Left ventricle myocardium inferior (tissue), 1 donor: Measurements from ENCODE around the gene KCNQ1. TPM values are rescaled to one million over a fixed set of nuclear protein-coding genes. Genes with fewer than 3 reads are reported as not detected.
"Not testable (repeated sequence)": the region's sequence is repeated elsewhere in the genome, so short reads cannot be mapped to it uniquely, and the experiment has no call there.

ENCODE experiments used
- DNase-seq: peaks from one replicate; pipeline ENCODE4 v3.0.0-alpha.2; 2020
- H3K27ac ChIP-seq: fragments of 200-600 bp; replicated peaks from 2 replicates; pipeline ENCODE4 v1.8.0; 2021
- H3K27me3 ChIP-seq: fragments of 200-600 bp; 2 replicates; pipeline ENCODE4 v1.8.0; 2021; ENCODE audit warnings: low read depth
- H3K36me3 ChIP-seq: fragments of 200-600 bp; 2 replicates; pipeline ENCODE4 v1.8.0; 2021
- H3K4me1 ChIP-seq: fragments of 200-600 bp; 2 replicates; pipeline ENCODE4 v1.8.0; 2021
- H3K4me3 ChIP-seq: fragments of 200-600 bp; 2 replicates; pipeline ENCODE4 v1.8.0; 2021; ENCODE audit warnings: mild to moderate bottlenecking, moderate library complexity
- H3K9me3 ChIP-seq: fragments of 200-600 bp; replicated peaks from 2 replicates; pipeline ENCODE4 v1.8.0; 2021
- intact Hi-C: fragments of 100-400 bp; cut with micrococcal nuclease; formaldehyde crosslinking; loops from one replicate; pipeline ENCODE4 v1.11.0; 2022
- total RNA-seq: library from RNA; stranded (reverse); fragmentation: NEBNext Ultra II Directional; extraction: Animal tissue kit (Norgen Biotek cat#: 25700); gene quantifications from one replicate; pipeline ENCODE4 v1.2.1, GENCODE V29; 2021
- TF ChIP-seq, protein P1 (sequence below): fragments of 200-600 bp; IDR thresholded peaks from 2 replicates; pipeline ENCODE4 v1.8.0; 2021; ENCODE audit warnings: antibody characterized with exemption, mild to moderate bottlenecking, borderline replicate concordance
- donor health status: DM: no; HTN: yes; CAD: no; lungs with severe emphysema.

The KCNQ1 gene
- total RNA-seq, 1 donor from 2014 or later, result 41.8 TPM

GRCh38 chr11:2473361-2474058, 28.7 kb downstream of the KCNQ1 start:
- DNase-seq, result no peak
- Histone ChIP-seq H3K4me3 (no peak overlapping the region), H3K4me1 (peaks cover 38% of the 10 kb centered on the region), H3K36me3 (no peaks in the 10 kb centered on the region), H3K27me3 (peaks cover 12% of the 10 kb centered on the region), H3K9me3 (no peaks in the 10 kb centered on the region), H3K27ac (peak overlapping the region; percentile 66)
- intact Hi-C loops, result no loop called here
- TF ChIP-seq, protein P1, sequence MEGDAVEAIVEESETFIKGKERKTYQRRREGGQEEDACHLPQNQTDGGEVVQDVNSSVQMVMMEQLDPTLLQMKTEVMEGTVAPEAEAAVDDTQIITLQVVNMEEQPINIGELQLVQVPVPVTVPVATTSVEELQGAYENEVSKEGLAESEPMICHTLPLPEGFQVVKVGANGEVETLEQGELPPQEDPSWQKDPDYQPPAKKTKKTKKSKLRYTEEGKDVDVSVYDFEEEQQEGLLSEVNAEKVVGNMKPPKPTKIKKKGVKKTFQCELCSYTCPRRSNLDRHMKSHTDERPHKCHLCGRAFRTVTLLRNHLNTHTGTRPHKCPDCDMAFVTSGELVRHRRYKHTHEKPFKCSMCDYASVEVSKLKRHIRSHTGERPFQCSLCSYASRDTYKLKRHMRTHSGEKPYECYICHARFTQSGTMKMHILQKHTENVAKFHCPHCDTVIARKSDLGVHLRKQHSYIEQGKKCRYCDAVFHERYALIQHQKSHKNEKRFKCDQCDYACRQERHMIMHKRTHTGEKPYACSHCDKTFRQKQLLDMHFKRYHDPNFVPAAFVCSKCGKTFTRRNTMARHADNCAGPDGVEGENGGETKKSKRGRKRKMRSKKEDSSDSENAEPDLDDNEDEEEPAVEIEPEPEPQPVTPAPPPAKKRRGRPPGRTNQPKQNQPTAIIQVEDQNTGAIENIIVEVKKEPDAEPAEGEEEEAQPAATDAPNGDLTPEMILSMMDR, result no peak

- H3K4me3 ChIP-seq, result no peak overlapping the region
- DNase-seq, result peak; percentile 49
- TF ChIP-seq, protein P1, result peak; percentile 22
- peak overlapping the region; percentile 66 for H3K27ac ChIP-seq
- H3K36me3 ChIP-seq, result no peaks in the 10 kb centered on the region
- peaks cover 12% of the 10 kb centered on the region for H3K27me3 ChIP-seq
- H3K9me3 ChIP-seq, result peaks cover 3% of the 10 kb centered on the region
- intact Hi-C loops, result no loop called here
- peaks cover 38% of the 10 kb centered on the region for H3K4me1 ChIP-seq
Observed at GRCh38 chr11:2474059-2474901, 29.5 kb downstream of the KCNQ1 start.

GRCh38 chr11:2475136-2475918, 30.5 kb downstream of the KCNQ1 start:
- Histone ChIP-seq H3K9me3 (peaks cover 6% of the 10 kb centered on the region), H3K4me3 (no peak overlapping the region), H3K27ac (peak overlapping the region; percentile 66), H3K27me3 (peaks cover 12% of the 10 kb centered on the region), H3K4me1 (peaks cover 38% of the 10 kb centered on the region), H3K36me3 (no peaks in the 10 kb centered on the region)
- TF ChIP-seq, protein P1, result no peak
- no peak for DNase-seq
- intact Hi-C loops, result no loop called here

- peak overlapping the region; percentile 23 for H3K27ac ChIP-seq
- DNase-seq, result no peak
- peaks cover 6% of the 10 kb centered on the region for H3K9me3 ChIP-seq
- H3K36me3 ChIP-seq, result no peaks in the 10 kb centered on the region
- TF ChIP-seq, protein P1, result no peak
- peaks cover 12% of the 10 kb centered on the region for H3K27me3 ChIP-seq
- H3K4me1 ChIP-seq, result peaks cover 43% of the 10 kb centered on the region
- no peak overlapping the region for H3K4me3 ChIP-seq
- intact Hi-C loops, result no loop called here
Observed at GRCh38 chr11:2477254-2477653, 32.4 kb downstream of the KCNQ1 start.

DNA sequence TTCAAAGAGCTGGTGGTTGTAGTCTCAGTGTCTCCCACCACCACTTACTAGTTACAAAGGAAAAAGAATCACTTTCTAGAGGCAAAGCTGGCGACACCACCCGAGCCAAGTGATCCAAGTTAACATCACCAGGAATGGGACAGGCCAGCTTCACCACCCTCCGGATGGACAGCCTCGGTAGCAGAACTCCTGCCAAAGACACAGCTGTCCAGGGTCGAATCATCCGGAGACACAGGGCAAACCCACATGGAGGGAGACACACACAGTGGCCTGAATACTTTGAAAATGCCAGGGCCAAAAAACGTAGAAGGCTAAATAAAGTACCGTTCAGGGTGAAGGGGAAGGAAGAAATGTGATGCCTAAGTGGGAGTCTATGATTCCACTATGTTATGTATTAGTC, 33.1 kb downstream of the KCNQ1 start:
- Histone ChIP-seq H3K27ac (peak overlapping the region; percentile 23), H3K36me3 (no peaks in the 10 kb centered on the region), H3K4me3 (no peak overlapping the region), H3K4me1 (peaks cover 49% of the 10 kb centered on the region), H3K27me3 (peaks cover 6% of the 10 kb centered on the region), H3K9me3 (peaks cover 6% of the 10 kb centered on the region)
- intact Hi-C loops, result no loop called here
- TF ChIP-seq, protein P1, result no peak
- no peak for DNase-seq

GRCh38 chr11:2480067-2480873, 35.5 kb downstream of the KCNQ1 start:
- H3K9me3 ChIP-seq, H3K36me3 ChIP-seq, DNase-seq, H3K27ac ChIP-seq, intact Hi-C loops, H3K4me3 ChIP-seq, H3K27me3 ChIP-seq: not testable (repeated sequence)
- H3K4me1 ChIP-seq, result peaks cover 42% of the 10 kb centered on the region
